GM12891 (cell line): ENCODE data around the gene OAF.
A peak's percentile ranks its signal among the peaks of the same experiment; 100 is the strongest.
"Not testable (repeated sequence)": the region's sequence is repeated elsewhere in the genome, so short reads cannot be mapped to it uniquely, and the experiment has no call there.

ENCODE experiments used
- DNase-seq: peaks from one replicate; pipeline ENCODE4 v3.0.0; 2011; ENCODE audit warnings: low spot score; ENCODE audit not compliant: insufficient read length
- FAIRE-seq: peaks from 2 replicates; lab custom pipeline; 2011; peaks lifted over from hg19 to GRCh38; lab: Jason Lieb, UNC
- PAX5 ChIP-seq: IDR thresholded peaks from 2 replicates; pipeline ENCODE4 v1.6.1; 2011; ENCODE audit warnings: low read length, moderate library complexity, mild to moderate bottlenecking; ENCODE audit not compliant: insufficient read depth, severe bottlenecking
- POLR2A ChIP-seq: IDR thresholded peaks from 2 replicates; pipeline ENCODE4 v1.6.1; 2011; ENCODE audit warnings: low read depth, low read length, control low read depth
- POLR2AphosphoS5 ChIP-seq: IDR thresholded peaks from 2 replicates; pipeline ENCODE4 v1.6.1; 2011; ENCODE audit warnings: low read depth, low read length, control low read depth
- POU2F2 ChIP-seq: IDR thresholded peaks from 2 replicates; pipeline ENCODE4 v1.6.1; 2011; ENCODE audit warnings: low read depth, mild to moderate bottlenecking, control low read depth, low read length, moderate library complexity
- SPI1 ChIP-seq: IDR thresholded peaks from 2 replicates; pipeline ENCODE4 v1.6.1; 2011; ENCODE audit warnings: low read depth, low read length, control low read depth
- TAF1 ChIP-seq: IDR thresholded peaks from 2 replicates; pipeline ENCODE4 v1.6.1; 2011; ENCODE audit warnings: low read depth, low read length, control low read depth

The OAF gene

DNA sequence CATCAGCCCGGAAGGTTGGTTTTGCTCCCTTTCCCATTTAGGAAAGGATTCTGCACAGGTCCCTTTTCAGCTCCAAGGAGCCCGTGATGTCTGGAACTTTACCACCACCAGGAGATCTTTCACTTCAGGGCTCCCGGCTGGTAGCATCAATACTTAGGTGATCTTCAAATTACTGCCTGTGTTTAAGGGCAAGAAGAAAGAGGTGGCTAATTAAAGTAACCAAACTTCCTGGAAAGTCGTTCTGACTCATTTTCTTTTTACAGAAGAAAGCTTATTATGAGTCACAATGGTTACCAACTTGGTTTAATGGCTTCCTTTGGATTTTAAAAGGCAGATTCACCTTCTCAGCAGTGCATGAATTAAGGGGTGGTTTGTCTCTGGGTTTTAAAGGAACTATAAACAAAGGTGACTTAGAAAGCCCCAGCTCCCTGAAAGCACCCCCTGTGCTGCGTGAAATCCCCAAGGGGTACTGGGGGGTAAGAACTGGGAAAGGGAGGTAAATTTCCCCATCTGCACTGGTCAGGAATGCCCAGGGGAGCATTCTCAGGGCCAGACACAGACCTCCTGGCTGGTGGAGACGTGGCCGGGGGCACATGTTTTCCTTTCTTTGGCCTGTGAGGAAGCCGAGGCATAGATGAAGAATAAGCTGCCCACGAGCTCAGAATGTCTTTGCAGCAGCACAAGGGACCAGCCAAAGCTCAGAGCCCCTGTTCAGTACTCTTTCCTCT is 37.9 kb downstream of the OAF start:
- FAIRE-seq (peak; percentile 76), DNase-seq (no peak)

DNA sequence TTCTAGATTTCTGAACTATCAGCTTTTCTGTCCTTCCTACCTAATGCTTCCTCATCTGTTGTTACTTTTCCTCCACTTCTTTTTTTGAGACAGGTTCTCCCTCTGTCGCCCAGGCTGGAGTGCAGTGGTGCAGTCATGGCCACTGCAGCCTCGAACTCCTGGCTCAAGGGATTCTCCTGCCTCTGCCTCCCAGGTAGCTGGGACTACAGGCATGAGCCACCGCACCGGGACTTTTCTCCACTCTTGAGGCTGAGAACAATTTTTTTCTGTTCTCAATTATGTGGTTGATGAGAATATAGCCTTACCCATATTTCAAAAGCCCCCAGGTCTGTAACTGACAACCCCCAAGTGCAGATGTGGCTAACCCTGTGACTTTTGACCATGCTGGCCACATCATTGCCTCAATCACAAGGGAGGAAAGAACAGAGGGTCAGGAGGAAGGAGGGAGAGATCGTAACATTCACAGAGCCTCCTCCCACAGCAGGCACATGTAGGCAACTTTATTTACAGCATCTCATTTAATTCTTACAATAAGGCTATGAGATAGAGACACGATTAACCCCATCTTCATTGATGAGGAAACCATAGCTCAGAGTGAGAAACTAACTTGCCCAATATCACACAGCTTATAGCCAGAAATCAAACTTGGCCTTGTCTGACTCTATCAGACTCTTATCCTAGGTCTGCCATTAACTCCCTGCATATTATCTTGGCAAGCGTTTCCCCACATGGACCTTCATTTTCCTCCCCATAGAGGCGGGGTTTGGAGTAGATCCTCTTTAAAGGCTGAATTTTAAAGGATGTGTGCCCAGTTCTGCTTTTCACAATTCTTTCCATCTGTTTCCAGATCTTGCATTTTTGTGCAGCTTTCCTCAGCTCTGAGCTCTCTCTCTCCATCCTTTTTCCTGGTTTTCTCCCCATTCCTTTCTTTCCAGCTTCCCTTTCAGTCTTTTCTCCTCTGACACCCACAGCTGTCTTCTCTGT is 38.7 kb downstream of the OAF start:
- DNase-seq = no peak
- TF ChIP-seq SPI1 (peak; percentile 38; the same call in 1 of the 2 replicates), POLR2A (no peak), POLR2AphosphoS5 (no peak), TAF1 (no peak), POU2F2 (no peak)
- no peak for FAIRE-seq

More for the DNA sequence above, 37.9 kb downstream of the OAF start:
- TF ChIP-seq POLR2AphosphoS5 (no peak), POLR2A (no peak), PAX5 (no peak), TAF1 (no peak), POU2F2 (no peak), SPI1 (no peak)

DNA sequence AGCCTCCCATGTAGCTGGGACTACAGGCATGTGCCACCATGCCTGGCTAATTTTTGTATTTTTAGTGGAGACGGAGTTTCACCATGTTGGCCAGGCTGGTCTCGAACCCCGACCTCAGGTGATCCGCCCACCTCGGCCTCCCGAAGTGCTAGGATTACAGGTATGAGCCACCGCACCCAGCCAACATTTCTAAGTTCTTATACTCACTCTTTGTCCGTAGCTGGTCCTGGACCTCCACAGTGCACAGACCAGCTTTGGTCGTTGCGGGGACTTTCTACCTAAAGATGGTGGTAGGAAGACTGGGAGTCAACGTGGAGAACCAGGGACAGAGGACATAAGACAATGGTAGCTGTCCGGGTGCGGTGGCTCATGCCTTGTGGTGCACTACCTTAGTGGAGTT is 42.5 kb downstream of the OAF start:
- not testable (repeated sequence) for DNase-seq, FAIRE-seq

DNA sequence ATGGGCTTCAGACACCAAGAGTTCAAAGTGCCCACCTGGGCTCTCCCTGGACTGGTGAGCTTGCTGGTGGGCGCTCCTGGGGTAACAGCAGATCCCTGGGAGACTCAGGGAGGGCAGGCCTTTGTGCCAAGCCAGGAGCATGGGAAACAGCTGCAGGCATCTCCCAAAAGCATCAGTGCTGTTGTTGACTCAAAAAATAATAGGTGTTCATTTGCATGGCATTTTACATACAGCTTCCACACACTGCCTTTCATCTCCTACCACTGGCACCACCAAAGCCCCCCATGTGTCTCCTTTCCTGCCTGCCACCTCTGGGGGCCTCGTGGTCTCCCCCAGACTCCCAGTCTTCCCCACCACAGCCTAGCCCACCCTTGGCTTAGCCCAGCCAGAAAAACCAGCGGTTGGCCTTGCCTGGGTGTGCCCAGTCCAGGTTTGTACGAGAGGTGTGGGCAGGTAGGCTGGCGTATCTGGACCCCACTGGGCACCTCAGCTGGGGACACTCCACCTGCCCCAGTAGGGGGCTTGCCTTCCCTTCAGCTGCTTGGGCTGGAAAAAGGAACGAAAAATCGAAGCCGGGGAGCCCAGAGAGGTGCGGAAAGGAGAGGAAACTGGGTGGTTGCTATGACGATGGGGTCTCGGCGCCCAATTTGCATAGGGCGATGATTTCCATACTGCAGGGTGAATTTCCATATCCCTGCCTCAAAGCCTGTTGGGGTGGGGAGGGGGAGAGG is 44.1 kb downstream of the OAF start:
- no peak for TF ChIP-seq PAX5
- peak; percentile 90; the same call in 1 of the 2 replicates for TF ChIP-seq POU2F2
- DNase-seq (peak; percentile 43), FAIRE-seq (peak; percentile 51)

DNA sequence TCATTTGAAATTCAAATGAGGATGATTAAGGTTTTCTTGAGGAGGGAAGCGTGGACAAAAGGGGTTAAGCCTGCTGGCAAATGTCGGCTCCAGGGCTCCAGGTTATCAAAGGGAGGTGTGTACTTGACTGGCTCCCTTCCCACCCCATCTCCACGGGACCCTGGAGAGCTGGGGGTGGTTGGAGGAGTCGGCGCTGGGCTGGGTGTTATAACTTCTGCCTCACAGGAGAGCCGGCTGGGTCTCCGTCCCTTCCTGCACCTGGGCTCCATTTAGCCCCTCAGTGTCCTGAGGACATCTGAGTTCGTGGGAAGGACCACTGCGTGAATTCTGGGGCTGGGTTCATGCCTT is 44.7 kb downstream of the OAF start:
- no peak for FAIRE-seq
- TF ChIP-seq POLR2AphosphoS5 (no peak), PAX5 (no peak), POLR2A (no peak)
- no peak for DNase-seq

DNA sequence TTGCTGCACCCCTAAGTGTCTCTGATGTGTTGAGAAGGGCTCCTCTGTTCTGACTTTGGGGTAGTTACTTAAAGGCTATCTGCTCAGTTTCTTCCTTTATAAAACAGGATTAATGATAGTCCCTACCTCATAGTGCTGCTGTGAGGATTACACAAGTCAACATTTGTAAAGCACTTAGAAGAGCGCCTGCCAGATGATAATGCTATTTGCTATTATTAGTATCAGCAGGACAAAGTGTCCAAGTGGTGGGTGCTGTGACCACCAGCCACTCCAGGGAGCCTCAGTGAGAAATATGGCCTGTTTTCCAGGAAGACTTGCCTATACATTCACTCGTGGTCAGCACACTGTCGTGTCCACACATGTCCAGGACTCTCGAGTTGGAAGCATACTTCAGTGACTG is 45.3 kb downstream of the OAF start:
- DNase-seq = no peak
- FAIRE-seq = no peak
- TF ChIP-seq SPI1 = no peak
- no peak for TF ChIP-seq POU2F2
- TF ChIP-seq POLR2A = no peak
- no peak for TF ChIP-seq TAF1
- no peak for TF ChIP-seq PAX5
- TF ChIP-seq POLR2AphosphoS5 = no peak

DNA sequence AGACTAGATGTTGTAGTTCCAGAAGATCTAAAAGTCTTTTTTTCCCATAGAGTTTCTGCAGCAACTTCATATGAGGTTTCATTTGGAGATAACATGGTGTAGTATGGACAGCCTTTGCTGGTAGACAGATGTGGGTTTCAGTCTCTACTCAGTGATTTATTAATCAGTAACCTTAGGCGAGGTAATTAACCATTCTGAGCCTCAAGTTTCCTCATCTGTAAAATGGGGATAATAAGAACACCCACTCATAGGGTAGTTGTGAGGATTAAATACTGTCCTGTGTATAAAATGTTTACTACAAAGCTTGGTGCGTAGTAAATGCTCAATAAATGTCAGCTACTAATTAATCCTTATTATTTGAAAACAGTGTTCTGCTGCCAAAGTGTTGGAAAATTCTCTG is 45.9 kb downstream of the OAF start:
- no peak for FAIRE-seq
- no peak for DNase-seq
- no peak for TF ChIP-seq PAX5
- no peak for TF ChIP-seq POLR2AphosphoS5
- TF ChIP-seq TAF1 = no peak
- no peak for TF ChIP-seq POU2F2
- TF ChIP-seq SPI1 = no peak
- no peak for TF ChIP-seq POLR2A

DNA sequence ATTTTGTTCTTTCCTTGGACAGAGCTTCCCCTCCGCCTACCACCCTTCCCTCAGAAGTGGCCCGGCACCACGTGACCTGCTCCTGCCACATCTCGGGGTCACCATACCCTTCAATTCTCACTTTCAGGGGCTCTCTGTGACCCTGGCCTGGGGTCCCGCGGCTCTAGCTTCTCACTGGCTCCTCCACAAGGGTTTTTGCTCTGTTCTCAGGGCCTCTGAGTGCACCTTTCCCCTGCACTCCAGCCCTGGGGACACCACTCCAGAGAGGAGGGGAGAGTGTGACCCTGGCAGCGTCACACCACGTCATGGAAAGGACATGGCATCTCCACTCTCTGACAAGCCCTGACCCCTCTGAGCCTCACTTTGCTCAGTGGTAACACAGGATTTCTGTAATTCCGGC is 46.5 kb downstream of the OAF start:
- no peak for TF ChIP-seq POU2F2
- no peak for TF ChIP-seq SPI1
- no peak for TF ChIP-seq TAF1
- no peak for TF ChIP-seq POLR2A
- no peak for TF ChIP-seq POLR2AphosphoS5
- no peak for TF ChIP-seq PAX5
- DNase-seq (no peak), FAIRE-seq (no peak)

DNA sequence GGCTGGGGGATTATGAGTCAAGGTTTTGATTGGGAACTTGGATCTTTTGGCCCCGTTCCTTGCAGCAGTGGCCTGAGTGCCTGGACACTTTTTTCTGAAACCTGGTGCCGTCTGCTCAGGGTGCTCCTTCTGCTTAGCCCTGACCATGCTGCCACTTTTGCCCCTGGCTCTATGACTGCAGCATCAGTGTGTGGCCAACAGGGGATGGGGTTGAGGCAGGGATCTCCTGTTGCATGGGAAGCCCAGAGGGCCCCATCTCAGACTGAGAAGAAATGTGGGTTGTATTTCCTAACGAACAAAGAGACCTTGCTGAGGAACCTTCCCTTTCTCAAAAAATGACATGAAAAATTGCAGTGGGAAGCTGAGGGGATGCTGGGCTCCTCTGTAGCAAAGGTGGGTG is 47.8 kb downstream of the OAF start:
- DNase-seq (no peak), FAIRE-seq (no peak)
- TF ChIP-seq PAX5 (no peak), TAF1 (no peak), POLR2A (no peak), POU2F2 (no peak), SPI1 (no peak), POLR2AphosphoS5 (no peak)
